GM18517 (cell line): ENCODE results near the gene ACTN3.
"Not testable (repeated sequence)": the region's sequence is repeated elsewhere in the genome, so short reads cannot be mapped to it uniquely, and the experiment has no call there.

Experiments used
- ATAC-seq: cut with Tn5 transposase; IDR thresholded peaks from one replicate; pipeline ENCODE4 v1.9.1; 2021; ENCODE audit warnings: mild to moderate bottlenecking, moderate library complexity; ENCODE audit not compliant: unreplicated experiment

Gene ACTN3

GRCh38 chr11:66595245-66595904 is 48.7 kb downstream of the ACTN3 start:
- no peak for ATAC-seq

- ATAC-seq = no peak
Observed at GRCh38 chr11:66598993-66599392, 52.3 kb downstream of the ACTN3 start.

GRCh38 chr11:66600219-66600618 is 53.5 kb downstream of the ACTN3 start:
- ATAC-seq = no peak

- ATAC-seq = no peak
Observed at GRCh38 chr11:66600631-66601233, 54.0 kb downstream of the ACTN3 start.

GRCh38 chr11:66603072-66603471 is 56.4 kb downstream of the ACTN3 start:
- ATAC-seq = no peak

- no peak for ATAC-seq
Observed at GRCh38 chr11:66604155-66604554, 57.5 kb downstream of the ACTN3 start.

- ATAC-seq = not testable (repeated sequence)
Observed at GRCh38 chr11:66606608-66607007, 59.9 kb downstream of the ACTN3 start.

GRCh38 chr11:66607126-66607834 is 60.6 kb downstream of the ACTN3 start:
- no peak for ATAC-seq

GRCh38 chr11:66609721-66610617 is 63.3 kb downstream of the ACTN3 start:
- no peak for ATAC-seq

GRCh38 chr11:66612458-66612857 is 65.8 kb downstream of the ACTN3 start:
- no peak for ATAC-seq
